IPS-NIHi7 (cell line): ENCODE data around the gene SLC9C1.

Source experiments
- DNase-seq: peaks from one replicate; pipeline ENCODE4 v3.0.0; 2012; ENCODE audit warnings: mixed read lengths; ENCODE audit errors: extremely low spot score

The SLC9C1 gene

DNA sequence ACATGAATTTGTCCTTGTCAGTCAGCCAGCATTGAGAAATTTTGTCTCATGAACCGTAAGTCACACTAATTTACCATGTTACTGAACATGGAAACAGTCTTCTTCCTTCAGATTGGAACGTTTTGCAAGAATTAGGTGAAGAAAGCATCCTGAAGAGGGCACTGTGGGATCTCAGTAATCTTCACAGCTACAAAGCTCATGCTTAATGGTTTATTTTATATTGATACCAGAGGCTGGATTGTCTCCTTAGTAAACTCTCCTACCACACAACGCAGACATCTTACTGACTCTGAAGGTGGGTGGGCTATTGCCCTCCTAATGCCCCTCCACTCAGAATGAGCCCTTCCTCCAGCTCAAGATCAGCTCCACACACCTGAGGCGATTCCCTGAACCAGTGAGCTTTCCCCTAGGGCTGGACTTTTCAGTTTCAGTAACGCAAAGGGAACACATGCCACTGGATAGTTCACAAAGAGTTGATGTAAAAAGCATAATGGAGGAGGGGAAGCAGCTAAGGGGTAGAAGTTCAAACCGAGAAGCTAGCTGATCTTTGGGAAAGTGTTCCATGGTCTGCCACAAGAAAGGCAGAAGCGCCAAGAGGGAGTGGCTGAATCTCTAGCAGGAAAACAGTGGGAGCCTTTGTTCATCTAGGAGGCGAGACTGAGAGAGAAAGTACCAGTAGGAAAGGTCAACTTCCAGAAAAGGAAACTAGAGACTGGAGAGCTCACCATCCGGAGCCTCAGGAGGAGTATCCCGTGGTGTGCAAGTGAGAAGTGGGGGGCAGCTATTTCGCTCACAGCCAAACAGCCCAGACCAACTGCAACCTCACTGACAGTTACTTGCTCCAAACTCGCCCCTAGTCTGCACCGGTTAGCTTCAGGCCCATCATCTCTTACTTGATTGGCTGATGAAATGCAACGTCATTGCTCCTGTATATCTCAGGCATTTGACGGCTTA is at the start of gene SLC9C1:
TSS of gene SLC9C1 (minus strand) at position 849 of the 954 bp plus-strand sequence. CDS start 7,425 bp downstream, outside the sequence.
- peak; percentile 51 for DNase-seq

- DNase-seq = no peak
Observed at GRCh38 chr3:112341386-112341785, 47.4 kb upstream of the SLC9C1 start.

GRCh38 chr3:112339609-112340008 is 45.6 kb upstream of the SLC9C1 start:
- no peak for DNase-seq

DNA sequence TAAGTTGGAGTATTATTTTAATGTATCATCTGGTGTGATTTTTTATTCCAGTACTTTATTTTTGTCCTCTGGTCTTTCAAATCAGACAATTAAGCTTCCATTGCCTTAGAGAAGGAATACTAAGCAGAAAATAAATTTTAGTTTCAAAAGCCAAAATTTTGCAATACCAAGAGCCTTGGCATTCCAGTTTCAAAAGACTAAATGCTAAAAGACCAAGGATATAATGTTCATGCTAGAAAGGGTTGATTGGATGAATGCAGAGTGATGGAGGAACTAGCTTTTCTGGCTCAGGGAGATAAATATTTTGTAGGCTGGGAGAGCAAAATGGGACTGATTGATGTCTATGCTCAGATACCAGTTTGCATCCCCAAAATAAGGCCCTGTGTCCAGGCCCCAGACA is 45.1 kb upstream of the SLC9C1 start:
- DNase-seq = no peak

- DNase-seq = no peak
Observed at GRCh38 chr3:112338727-112339056, 44.7 kb upstream of the SLC9C1 start.

GRCh38 chr3:112338021-112338726 is 44.2 kb upstream of the SLC9C1 start:
- no peak for DNase-seq

DNA sequence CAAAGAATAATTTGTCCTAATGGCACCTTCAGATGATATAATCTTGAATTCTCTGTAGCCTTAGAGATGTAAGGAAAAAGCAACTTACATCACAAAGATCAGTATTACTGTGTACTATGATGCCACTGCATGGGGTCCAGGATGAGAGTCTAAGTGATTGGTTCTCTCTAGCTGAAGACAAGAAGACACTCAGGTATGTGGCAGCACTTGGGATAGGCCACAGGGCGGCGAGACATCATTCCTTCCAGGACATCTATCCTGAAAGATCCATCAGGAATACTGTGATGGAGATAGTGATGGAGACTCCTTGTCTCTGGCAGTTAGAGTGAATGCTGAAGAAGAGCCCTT is 41.4 kb upstream of the SLC9C1 start:
- DNase-seq = no peak

- no peak for DNase-seq
Observed at GRCh38 chr3:112334691-112335433, 40.8 kb upstream of the SLC9C1 start.

GRCh38 chr3:112333381-112334317 is 39.6 kb upstream of the SLC9C1 start:
- peak; percentile 46 for DNase-seq

DNA sequence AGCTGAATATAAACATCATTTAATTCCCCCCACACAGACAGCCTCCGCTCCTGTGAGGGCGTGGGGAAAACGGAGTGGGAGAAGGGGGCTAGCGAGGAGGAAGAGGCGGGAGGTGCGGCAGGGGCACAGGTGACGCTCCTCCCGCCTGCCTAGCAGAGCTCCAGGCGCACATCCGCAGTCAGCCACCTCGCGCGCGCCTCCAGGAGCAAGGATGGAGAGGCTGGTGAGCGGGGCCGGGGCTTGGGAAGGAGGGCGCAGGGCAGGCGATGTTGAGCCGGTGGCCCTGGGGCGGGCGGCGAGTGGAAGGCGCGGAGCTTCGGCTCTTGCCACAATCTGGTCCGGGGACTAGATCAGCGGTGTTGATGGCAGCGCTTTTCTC is 39.0 kb upstream of the SLC9C1 start, which contains the start of gene CD200:
TSS of gene CD200 (plus strand) at position 155 of the 379 bp plus-strand sequence. CDS start at position 212, 57 bp downstream.
- peak; percentile 66 for DNase-seq

- no peak for DNase-seq
Observed at GRCh38 chr3:112331851-112332250, 37.8 kb upstream of the SLC9C1 start.

- no peak for DNase-seq
Observed at GRCh38 chr3:112327371-112327951, 33.4 kb upstream of the SLC9C1 start.

DNA sequence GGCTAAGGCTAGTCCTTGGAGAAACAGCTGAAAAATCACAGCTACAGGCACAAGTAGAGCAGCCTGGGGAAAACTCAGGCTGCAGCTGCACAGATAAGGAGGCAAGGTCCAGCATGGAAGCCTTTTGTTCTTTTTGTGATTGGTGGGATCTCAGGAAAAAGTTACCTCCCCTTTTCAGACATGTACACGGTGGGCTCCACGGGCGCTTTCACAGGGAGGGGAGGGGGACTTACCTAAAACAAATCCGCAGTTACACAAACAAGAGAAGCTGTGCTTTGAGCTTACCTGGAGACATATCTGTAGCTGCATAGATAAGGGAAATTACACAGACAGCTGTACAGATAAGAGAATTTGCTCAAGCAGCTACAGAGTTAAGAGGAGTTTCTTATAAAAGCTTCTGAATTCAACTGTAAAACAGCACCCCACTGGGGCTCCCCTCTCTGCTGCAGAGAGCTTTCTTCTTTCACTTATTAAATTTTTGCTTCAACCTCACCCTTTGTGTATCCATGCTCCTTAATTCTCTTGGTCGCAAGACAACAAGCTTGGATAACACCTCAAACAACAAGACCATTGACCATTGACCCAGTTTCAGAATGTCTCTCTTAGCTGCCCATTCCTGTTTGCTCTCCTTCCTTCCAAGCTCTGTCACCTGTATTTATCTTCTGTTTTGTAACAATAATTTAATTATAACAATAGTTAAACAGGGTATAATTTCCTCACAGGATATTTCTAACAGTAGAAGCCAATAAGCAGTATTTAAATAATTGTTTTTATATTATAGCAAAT is 28.0 kb upstream of the SLC9C1 start:
- DNase-seq = no peak

GRCh38 chr3:112320691-112321090 is 26.7 kb upstream of the SLC9C1 start:
- no peak for DNase-seq

DNA sequence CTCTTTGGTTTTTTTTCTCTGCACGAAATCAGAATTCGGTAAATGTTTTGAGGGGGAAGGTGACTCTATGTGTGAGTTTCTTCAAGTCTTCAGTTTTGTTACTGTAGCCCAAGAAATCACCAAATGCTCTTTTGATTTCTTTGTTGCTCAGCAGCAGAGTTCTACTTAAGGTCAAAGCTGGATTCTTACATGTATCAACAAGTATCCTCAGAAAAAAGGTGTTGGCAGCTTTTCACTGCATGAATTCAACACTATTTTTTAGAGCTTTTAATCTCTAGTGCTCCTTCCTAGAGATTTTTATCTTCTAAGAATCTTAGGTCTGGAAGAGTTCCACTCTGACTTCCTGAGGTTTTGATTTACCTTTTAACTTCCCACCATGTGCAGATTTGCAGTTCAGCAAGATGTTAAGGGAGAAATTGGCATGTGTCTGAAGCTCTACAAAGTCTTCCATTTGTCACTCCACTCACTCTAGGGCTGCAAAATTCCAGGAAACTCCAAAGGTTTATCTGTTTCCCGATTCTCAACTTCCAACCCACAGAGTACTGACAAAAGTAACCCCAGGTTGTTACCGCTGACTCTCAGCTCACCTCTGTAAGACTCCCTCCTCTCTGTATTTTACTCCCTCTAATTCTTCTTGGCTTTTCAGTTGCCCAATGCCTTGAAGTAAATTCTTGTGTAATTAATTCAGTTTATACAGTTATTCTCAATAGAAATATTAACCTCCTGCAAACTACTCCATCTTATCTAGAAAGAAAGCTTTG is 25.7 kb upstream of the SLC9C1 start:
- DNase-seq = no peak

DNA sequence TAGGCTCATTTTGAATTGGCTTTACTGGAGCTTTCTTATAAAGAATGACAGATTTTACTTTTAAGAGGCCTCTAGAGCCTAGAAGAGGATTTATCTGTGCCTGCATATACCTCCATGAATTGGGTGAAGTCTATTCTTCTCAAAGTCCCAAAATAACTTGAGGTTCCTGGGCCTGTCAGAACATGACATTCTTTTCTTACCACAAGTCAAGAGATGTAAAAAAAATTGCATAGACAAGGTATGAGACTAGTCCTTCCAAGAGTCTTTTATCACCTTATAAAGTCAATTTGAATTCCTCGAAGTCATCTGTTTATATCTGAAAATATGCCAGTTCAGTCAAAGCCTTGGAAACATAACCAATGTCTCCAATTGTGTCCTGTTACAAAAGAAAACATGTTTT is 21.8 kb upstream of the SLC9C1 start:
- no peak for DNase-seq

DNA sequence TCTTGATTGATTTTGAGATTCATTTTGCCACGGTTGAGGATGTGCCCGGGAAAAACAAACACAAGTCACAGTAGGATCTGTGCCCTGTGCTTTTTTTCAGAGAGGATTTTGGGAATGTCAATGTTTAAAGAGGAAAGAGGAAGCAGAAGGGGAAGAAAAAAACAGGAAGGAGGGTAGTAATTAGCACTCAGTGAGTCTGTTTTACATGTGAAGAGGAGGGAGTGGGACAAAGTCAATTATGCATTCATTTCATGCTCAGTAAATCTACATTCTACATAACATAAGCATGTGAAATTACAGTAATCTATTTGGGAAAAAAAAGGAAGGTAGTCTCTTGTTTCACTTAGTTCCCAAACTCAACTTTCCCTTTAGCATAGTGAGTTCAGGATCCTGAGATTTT is 20.6 kb upstream of the SLC9C1 start:
- DNase-seq = no peak

- no peak for DNase-seq
Observed at GRCh38 chr3:112308151-112308911, 14.3 kb upstream of the SLC9C1 start.
